Osteoblast (primary cell): ENCODE data around the gene RIPOR3. TPM values are rescaled to one million over a fixed set of nuclear protein-coding genes. Genes with fewer than 3 reads are reported as not detected.

Experiments used
- DNase-seq: peaks from one replicate; pipeline ENCODE4 v3.0.0; 2011; ENCODE audit warnings: low spot score, mixed read lengths; ENCODE audit not compliant: insufficient read length; ENCODE audit errors: missing footprints
- H2AFZ ChIP-seq: 2 replicates; pipeline ENCODE4 v1.6.0; 2011; ENCODE audit warnings: mild to moderate bottlenecking, low read length
- H3K27ac ChIP-seq: 2 replicates; pipeline ENCODE4 v1.5.1; 2011; ENCODE audit warnings: mild to moderate bottlenecking, low read depth, low read length, moderate library complexity
- H3K27me3 ChIP-seq: 2 replicates; pipeline ENCODE4 v1.6.0; 2012; ENCODE audit warnings: mild to moderate bottlenecking, control low read depth, inconsistent platforms, low read length, moderate library complexity; ENCODE audit not compliant: insufficient read depth
- H3K36me3 ChIP-seq: 2 replicates; pipeline ENCODE4 v1.5.1; 2011; ENCODE audit warnings: mild to moderate bottlenecking, low read length, control low read depth, moderate library complexity; ENCODE audit not compliant: insufficient read depth
- H3K4me1 ChIP-seq: 2 replicates; pipeline ENCODE4 v1.5.1; 2011; ENCODE audit warnings: mild to moderate bottlenecking, low read length, control low read depth, moderate library complexity; ENCODE audit not compliant: insufficient read depth
- H3K4me2 ChIP-seq: 2 replicates; pipeline ENCODE4 v1.6.0; 2011; ENCODE audit warnings: mild to moderate bottlenecking, low read length; ENCODE audit not compliant: insufficient read depth
- H3K4me3 ChIP-seq: fragments of 200-600 bp; sonication (generic); 3 replicates; pipeline ENCODE4 v1.5.1; 2012; ENCODE audit warnings: mild to moderate bottlenecking, low read length, inconsistent platforms; ENCODE audit not compliant: insufficient read depth
- H3K79me2 ChIP-seq: 2 replicates; pipeline ENCODE4 v1.6.0; 2012; ENCODE audit warnings: mild to moderate bottlenecking, low read length, control low read depth, inconsistent platforms; ENCODE audit not compliant: insufficient read depth
- H3K9me3 ChIP-seq: 2 replicates; pipeline ENCODE4 v1.5.1; 2011; ENCODE audit warnings: low read depth, low read length, control low read depth
- H4K20me1 ChIP-seq: 2 replicates; pipeline ENCODE4 v1.6.0; 2012; ENCODE audit warnings: mild to moderate bottlenecking, low read length, control low read depth; ENCODE audit not compliant: insufficient read depth
- CTCF ChIP-seq: IDR thresholded peaks from 2 replicates; pipeline ENCODE4 v1.5.1; 2011; ENCODE audit warnings: mild to moderate bottlenecking, low read depth, low read length, moderate library complexity; ENCODE audit errors: extremely low read depth
- total RNA-seq: library from RNA; depleted of rRNA; stranded (reverse); fragments of >200 nt; gene quantifications from 2 replicates; pipeline ENCODE4 v1.2.3, GENCODE V29; 2012

RIPOR3 gene
- 1.1 and 2.4 TPM in 2 replicates for total RNA-seq

DNA sequence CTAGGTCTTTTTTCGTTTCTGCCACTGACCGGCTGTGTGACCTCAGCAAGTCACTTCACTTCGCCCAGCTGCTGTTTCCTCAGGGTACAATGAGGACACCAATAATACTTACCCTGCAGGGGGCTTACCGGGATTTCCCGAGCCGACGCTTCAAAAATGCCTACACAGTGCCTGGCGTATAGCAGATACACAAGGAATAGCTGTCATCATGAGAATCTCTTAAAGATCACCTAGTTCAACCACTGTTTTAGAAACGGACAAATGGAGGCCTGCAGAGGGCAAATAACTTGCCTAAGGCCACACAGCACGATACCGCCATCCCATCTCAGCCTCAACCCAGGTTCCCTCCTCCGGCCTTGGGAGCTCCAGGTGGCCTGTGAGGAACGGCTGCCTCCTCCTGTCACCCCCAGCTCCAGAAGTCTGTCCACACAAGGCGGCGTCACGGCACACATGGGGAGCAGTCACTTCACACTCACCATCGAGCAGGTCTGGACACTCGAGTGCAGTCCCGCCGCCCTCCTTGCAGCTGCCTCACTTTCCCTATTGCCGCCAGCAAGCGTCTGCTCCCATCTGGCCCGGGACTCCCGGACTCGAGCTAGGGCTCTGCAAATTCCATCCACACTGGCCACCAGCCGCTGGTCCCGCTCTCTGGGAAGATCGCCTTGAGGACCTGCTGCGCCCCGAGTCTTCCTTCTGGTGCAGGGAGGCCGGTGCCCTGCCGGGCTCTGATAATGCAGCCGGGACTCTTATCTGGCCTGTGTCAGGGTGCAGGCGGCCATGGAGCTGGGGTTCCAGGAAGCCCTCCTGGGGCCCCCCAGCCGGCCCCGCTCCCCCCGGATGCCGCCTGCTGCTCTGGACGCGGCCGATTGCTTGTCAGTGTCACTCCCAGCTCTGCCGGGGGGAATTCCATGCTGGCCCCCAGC lies at the start of gene RIPOR3:
TSS of gene RIPOR3 (minus strand) at position 893 of the 923 bp plus-strand sequence. CDS start at position 479, 414 bp downstream.
- TF ChIP-seq CTCF: no peak
- Histone ChIP-seq H3K4me1 (peaks cover 17% of the 10 kb centered on the region), H3K27me3 (peaks cover 18% of the 10 kb centered on the region), H4K20me1 (no peaks in the 10 kb centered on the region), H2AFZ (peak within 1 kb of the TSS; percentile 74), H3K4me2 (peak within 1 kb of the TSS; percentile 72), H3K9me3 (no peaks in the 10 kb centered on the region), H3K4me3 (peak within 1 kb of the TSS; percentile 62), H3K27ac (no peak within 1 kb of the TSS), H3K79me2 (no peaks in the 10 kb centered on the region), H3K36me3 (no peaks in the 10 kb centered on the region)
- no peak for DNase-seq

DNA sequence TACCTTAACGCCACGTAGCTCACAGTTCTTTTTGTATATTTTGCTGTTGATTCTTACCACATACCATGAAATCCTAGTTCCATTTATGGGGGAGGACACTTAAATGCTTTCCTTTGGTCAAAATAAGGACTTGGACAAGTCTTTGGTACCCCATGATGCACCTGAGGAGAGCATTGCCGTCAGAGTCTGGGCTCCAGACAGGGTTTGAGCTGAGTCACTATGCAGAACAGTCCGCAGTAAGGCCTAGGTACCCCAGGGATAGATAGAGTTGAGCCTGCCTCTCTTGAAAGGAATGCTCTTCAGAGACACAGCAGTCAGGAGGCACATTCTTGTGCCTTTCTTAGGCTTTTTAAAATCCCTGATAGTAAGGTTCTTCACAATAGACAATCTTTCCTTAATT lies 46.0 kb upstream of the RIPOR3 start:
- TF ChIP-seq CTCF: no peak
- H3K36me3 ChIP-seq: no peaks in the 10 kb centered on the region
- no peaks in the 10 kb centered on the region for H3K79me2 ChIP-seq
- H3K27ac ChIP-seq: no peak overlapping the region
- no peaks in the 10 kb centered on the region for H4K20me1 ChIP-seq
- no peaks in the 10 kb centered on the region for H3K9me3 ChIP-seq
- no peak overlapping the region for H3K4me2 ChIP-seq
- DNase-seq: no peak
- no peak overlapping the region for H3K4me3 ChIP-seq
- peaks cover under 1% of the 10 kb centered on the region for H3K27me3 ChIP-seq
- no peak overlapping the region for H2AFZ ChIP-seq
- peaks cover 7% of the 10 kb centered on the region for H3K4me1 ChIP-seq

DNA sequence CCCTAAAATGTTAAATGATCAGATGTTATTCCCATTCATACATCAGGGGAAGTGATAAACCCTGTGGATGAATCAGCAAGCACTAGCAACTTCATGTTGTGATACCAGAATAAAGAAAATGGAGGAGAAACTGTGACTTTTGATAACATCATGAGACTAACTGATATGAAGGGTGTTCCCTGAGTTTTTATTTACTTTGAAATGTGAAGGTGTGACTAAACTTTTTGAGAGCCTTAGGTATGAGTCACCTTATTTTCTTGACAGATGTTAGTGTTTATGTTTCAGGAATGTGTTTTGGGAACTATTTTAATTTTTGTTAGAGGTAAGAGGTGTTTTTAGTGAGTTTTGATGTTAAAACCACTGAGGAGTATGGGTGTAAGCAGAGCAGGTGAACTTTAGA lies 44.5 kb upstream of the RIPOR3 start:
- H4K20me1 ChIP-seq: no peaks in the 10 kb centered on the region

More for the DNA sequence above, 44.5 kb upstream of the RIPOR3 start:
- no peak overlapping the region for H3K4me3 ChIP-seq
- H3K4me2 ChIP-seq: no peak overlapping the region
- no peak overlapping the region for H3K27ac ChIP-seq
- H3K9me3 ChIP-seq: no peaks in the 10 kb centered on the region
- peaks cover 7% of the 10 kb centered on the region for H3K4me1 ChIP-seq
- H2AFZ ChIP-seq: no peak overlapping the region
- no peak for TF ChIP-seq CTCF
- H3K27me3 ChIP-seq: peaks cover 6% of the 10 kb centered on the region
- DNase-seq: no peak
- H3K36me3 ChIP-seq: no peaks in the 10 kb centered on the region
- H3K79me2 ChIP-seq: no peaks in the 10 kb centered on the region
